Measurements from ENCODE around the gene BCAP31.
"Not testable (repeated sequence)": the region's sequence is repeated elsewhere in the genome, so short reads cannot be mapped to it uniquely, and the experiment has no call there.

Gene BCAP31

DNA sequence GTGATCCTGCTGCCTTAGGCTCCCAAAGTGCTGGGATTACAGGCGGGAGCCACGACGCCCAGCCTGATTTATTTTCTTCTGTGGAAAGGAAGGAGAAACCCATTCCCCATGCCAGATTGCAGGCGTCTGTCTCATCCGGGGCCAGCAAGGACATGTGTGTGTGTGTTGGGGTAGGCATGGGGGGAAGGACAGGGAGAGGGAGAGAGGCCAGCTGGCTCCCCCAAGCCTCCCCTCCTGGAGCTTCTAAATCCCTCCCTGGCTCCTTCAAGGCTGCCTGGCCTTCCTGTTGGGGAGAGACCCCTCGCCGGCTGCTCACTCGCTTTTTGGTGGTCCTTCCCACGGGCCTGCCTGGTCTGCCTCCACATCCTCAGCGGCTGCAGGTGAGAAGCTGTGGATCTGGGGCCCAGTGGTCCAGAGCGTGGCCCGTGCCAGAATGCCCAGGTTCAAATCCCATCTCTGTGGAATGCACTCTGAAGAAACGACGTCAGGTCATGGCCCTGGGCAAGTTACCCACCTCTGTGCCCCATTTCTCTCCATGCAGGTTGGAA lies 38.5 kb upstream of the BCAP31 start:
- no peak for DNase-seq

DNA sequence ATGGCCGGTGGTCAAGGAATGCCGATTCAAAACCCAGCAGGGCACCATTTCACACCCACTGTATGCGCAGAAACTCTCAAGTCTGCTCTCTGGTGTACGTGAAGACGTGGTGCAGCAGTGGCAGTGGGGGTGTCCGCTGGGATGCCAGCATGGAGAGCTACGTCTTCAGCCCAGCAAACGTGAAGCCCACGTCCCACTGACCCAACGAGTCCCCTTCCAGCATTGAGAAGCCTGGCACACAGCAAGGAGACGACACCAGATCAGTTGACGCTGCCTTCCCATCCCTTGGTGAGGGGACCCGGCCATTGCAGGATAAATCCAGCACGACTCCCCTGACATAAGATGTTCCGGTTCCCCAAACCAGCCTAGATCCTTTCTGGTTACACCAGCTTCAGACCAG lies 37.7 kb upstream of the BCAP31 start:
- DNase-seq, result no peak

DNA sequence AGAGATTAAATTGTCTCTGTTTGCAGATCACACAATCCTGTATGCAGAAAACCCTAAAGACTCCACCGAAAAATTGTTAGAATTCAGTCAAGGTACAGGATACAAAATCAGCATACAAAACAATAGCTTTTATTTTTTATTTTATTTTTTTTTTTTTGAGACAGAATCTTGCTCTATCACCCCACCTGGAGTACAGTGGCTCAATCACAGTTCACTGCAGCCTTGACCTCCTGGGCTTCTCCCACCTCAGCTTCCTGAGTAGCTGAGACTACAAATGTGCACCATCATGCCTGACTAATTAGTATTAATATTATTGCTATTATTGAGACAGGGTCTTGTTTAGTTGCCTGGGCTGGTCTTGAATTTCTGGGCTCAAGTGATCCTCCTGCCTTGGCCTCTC lies 30.9 kb upstream of the BCAP31 start:
- no peak for DNase-seq

DNA sequence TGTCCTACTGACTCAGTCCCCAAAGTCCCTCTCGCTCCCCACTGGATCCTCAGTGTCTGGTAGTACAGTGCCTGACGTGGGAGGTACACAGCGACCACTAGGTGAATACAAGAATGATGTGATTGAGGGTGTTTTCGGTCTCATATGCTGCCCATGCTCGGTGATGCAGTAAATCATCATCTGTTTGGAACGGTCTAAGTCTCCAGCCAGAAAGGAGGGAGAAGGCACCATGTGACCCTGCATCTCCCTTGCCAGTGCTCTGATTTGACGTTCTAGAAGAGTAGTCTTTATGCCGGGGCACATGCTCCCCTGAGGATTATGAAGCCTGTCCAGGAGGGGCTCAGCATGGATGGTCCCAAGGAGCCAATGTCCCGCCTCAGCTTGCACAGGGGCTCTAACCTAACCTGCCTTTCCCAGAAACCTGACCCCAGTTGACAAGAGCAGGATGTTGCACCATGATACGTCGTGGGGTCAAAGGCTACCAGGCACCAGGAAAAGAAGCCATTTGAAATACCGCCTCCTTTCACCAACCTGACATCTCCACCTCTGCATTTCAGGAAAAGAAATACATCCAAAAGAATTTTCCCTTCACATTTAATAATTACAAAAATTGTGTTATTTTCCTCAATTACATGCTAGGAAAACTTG lies 26.1 kb upstream of the BCAP31 start:
- no peak for DNase-seq

DNA sequence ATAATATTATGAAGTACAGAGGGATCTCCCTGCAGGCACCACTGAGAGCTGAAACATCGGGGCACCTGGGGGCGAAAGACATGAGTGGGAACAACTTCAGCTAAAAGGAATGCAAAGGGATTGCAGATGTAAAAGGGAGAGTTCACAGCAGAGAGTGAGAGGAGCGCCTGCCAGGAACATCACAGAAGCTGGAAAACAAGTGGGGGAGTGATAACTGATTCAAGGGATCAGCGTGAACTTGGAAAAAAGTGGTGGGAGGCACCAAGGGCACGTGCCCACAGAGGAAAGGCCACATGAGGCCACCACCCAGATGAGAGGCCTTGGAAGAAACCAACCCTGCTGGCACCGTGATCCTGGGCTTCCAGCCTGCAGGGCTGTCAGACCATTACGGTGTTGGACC lies 24.8 kb upstream of the BCAP31 start:
- not testable (repeated sequence) for DNase-seq

DNA sequence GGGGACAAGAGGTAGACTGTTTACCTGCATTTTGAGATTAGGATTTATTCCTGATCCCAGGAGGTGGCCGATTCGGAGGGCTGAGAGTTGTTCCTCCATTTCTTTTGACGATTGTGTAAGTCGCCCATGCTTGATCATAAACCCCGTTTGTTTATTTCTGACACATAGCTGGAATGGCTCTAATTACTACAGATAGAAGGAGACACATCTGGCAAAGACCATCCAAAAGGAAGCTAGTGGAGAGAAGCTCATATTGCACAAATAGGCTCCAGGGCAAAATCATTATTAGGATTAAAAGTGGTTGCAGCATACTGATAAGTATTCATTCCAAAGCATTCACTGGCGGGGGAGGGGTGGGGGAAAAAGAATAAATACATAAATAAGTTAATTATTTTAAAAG lies 22.8 kb upstream of the BCAP31 start:
- DNase-seq, result not testable (repeated sequence)

DNA sequence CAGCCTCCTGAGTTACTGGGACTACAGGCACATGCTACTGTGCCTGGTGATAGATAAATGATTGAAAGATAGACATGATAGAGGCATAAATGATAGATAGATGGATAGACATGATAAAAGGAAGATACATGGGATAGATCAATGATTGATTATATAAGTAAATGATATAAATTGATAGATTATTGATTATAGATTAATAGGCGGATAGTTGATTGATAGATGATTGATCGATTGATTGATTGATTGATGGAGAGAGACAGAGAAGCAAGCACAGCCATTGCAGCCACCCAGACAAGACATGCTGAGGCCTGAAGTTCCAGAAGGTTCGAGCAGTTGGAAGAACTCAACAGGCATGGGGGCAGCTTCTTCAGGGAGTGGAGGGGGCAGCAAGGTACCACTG lies 22.2 kb upstream of the BCAP31 start:
- no peak for DNase-seq

DNA sequence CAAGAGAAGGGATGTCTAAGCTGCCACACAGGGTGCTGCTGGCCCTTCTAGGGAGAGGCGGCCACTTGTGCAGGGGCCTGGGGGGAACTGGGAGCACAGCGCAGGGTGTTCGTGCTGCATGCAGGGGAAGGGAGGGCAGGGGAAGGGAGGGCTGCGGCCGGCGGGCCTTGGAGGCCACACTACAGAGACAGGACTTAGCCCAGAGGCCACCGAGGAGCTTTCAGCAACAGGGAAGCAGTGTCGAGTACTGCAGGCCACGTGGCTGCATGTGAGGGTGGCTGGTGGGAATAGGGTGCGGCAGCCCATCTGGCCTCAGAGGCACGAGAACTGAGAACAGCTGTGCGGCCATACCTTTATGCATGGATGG lies 20.9 kb upstream of the BCAP31 start:
- not testable (repeated sequence) for DNase-seq

DNA sequence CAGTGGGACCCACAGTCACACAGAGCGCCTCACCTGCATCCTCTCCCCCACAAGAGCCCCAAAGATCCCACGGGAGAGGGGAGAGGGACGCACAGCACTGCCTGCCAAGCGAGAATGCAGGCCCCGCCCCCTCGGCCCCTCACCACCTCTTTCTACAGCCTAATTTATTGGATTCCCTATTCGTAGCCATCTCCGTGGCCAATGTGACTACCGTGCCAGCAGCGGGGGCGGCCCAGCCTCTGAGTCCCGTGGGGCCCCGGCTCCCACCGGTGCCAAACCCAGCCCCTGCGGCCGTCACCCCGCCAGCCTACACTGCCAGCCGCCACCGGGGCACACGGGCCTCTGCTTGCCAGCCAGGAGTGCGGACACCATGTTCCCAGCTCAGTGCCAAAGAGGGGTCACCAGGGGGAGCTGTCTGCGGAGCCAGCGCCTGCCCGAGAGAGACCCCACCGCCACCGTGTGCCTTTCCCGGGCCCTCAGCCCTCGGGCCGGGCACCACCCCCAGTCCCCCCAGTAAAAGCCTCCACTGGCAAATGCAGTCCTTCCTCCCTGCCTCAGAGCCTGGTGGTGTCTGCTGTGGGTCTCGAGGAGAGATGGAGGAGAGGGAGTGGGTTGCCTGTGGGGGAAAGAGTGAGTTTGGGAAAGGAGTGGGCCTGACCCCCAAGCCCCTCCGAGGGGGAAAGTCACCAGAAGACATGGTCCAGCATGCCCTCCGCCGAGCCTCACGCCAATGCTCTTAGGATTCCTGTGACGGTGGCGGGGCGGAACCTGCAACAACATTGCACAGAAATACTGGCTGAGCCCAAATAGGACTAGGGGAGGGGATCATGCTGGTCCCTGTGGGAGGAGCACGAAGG lies 20.3 kb upstream of the BCAP31 start:
- no peak for DNase-seq

DNA sequence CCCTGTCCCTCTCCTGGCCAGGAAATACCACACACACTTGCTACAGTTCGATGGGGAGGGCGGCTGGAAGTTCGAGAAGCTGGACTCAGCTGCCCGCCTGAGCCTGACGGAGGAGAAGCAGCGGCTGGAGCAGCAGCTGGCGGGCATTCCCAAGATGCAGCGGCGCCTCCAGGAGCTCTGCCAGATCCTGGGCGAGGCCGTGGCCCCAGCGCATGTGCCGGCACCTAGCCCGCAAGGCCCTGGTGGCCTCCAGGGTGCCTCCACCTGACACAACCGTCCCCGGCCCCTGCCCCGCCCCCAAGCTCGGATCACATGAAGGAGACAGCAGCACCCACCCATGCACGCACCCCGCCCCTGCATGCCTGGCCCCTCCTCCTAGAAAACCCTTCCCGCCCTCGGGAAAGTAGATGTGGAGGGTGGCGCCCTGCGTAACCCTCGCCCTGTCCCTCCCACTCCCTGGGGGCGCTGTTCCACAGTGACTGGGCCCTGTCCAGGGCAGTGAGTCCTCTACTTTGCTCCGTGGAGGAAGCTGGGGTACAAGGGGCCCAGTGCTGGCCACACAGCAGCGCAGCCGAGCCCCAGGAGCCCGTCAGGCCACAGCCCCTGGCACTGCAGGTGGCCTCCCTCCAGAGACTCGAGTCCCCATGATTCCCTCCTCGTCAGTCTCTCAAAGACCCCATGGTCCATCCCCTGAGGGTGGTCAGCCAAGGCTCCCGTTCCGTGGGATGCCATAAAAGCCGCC lies 19.5 kb upstream of the BCAP31 start:
- DNase-seq, result not testable (repeated sequence)

DNA sequence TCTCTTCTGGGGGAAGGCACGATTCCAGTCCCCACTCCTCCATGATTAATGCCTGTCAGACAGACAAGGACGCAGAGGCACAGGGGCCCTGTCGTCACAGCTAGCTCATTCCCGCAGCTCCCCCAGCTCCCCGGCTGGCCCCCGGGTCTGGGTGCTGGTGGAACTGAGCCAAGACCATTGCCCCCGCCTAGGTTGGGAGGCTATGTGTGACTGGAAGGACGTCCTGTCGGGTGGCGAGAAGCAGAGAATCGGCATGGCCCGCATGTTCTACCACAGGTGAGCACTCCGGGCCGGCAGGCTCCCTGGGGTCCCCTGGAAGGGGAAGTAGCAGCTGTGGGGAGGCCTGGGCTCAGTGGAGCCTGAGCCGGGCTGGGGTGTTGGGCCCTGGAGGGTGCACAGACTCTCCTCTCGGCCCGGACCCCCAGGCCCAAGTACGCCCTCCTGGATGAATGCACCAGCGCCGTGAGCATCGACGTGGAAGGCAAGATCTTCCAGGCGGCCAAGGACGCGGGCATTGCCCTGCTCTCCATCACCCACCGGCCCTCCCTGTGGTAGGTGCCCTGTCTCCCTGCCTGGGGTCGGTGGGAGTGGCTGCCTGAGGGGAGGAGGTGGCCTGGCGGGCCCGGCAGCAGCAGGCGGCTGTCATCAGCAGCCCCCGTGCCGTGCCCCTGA lies 18.7 kb upstream of the BCAP31 start:
- DNase-seq, result not testable (repeated sequence)

DNA sequence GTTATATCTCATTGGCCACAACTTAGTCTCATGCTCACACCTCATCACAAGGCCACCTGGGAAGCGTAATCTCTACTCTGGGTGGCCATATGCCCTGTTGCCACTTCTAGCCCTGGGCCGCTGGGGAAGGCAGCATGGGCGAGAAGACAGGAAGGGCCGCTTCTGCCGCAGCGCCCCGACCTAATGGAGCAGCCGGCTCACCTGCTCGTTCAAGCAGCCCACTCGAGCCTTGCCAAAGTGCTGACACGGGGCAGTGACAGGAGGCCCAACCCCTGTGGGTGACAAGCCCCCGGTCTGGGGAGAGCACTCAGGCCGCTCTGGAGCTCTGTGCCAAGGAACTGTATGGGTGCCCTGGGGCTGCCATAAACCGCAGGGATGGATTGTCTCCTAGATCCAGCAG lies 17.9 kb upstream of the BCAP31 start:
- not testable (repeated sequence) for DNase-seq

DNA sequence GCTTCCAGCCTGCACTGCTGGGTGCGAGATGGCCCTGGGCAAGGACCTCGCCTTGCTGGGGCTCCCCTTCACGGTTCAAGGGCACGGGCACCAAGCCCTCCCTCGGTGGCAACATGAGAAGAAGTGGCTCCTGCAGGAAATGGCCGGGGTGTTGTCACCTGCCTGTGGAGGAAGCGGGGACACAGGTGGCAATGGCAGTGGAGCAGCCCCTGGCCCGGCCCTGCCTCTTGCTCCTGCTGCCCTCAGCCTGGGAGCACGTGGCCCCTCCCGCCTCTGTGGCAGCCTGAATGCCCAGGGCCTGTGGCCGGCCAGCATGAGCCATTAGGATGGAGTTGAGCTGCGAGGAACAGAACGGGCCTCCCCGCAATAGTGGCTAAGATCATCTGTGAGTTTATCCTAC lies 17.3 kb upstream of the BCAP31 start:
- no peak for DNase-seq

DNA sequence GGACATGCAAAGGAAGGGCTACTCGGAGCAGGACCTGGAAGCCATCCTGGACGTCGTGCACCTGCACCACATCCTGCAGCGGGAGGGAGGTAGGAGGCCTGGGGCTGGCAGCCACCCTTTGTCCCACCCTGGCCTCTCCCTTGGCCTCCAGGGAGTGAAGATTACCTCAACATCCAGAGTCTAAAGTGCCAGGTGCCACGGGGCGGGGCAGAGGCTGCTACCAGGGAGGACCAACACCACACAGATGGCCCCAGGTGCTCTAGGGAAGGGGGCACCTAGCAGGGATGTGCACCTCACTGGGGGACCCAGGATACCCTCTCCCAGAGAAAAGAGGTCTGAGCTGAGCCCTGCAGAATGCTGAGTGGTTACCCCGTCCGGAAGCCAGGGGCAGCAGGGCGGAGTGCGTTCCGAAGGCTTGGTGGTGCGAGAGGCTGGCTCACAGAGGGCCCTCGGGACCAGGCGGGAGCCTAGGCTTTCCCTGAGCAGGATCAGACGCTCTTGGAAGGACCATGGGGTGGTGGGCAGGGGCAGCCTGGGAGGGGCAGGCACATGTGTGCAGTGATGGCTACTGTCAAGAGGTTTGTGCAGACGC lies 16.5 kb upstream of the BCAP31 start:
- DNase-seq, result no peak

DNA sequence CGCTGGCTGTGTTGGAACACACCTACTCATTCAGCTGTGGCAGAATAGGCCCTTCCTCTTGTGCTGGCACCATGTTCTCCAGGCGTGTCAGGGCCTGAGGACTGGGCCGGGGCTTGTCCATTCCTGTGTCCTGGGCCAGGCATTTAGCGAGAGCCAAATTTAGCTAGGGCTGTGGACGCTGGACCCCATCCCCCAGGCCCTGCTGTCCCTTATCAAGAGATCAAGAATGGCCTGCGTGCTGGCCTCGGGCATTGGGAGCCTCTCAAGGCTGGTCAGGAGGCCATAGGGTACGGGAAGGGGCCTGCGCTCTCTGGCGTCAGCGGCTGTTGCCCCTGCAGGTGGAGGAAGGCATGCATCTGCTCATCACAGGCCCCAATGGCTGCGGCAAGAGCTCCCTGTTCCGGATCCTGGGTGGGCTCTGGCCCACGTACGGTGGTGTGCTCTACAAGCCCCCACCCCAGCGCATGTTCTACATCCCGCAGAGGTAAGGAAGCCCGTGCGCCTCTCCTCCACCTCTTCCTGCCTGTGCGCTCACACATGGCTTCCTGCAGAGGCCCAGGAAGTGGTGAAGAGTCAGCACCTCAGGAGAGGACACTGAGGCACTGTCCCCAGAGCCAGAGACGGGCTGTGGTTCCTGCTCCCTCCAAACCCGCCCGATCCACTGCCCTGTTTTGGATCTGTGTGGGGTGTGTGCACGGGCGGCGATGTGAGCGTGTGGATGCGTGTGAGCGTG lies 15.7 kb upstream of the BCAP31 start:
- no peak for DNase-seq

DNA sequence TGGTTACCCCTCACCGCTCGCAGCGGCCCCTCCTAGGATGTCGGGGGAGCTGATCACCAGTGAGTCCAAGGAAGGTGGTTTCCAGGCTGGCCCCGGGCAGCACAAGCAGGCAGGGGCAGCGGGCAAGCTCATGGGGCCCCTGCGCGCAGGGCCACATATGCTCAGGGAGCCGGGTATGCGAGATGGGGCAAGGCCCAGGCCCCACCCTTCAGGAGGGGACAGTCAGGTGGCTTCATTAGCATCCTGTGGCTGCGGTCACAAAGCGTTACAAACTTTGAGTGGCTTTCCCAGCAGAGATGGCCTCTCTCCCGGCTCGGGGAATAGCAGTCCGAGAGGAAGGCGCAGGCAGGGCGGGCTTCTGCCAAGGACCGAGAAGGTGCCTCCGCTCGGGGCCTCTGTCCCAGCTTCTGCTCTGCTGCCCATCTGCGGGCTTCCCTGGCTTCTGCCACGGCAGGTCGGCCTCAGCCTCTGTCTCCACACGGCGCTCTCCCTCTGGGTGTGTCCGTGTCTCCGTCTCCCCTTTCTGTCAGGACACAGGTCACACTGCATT lies 13.9 kb upstream of the BCAP31 start:
- DNase-seq, result no peak

DNA sequence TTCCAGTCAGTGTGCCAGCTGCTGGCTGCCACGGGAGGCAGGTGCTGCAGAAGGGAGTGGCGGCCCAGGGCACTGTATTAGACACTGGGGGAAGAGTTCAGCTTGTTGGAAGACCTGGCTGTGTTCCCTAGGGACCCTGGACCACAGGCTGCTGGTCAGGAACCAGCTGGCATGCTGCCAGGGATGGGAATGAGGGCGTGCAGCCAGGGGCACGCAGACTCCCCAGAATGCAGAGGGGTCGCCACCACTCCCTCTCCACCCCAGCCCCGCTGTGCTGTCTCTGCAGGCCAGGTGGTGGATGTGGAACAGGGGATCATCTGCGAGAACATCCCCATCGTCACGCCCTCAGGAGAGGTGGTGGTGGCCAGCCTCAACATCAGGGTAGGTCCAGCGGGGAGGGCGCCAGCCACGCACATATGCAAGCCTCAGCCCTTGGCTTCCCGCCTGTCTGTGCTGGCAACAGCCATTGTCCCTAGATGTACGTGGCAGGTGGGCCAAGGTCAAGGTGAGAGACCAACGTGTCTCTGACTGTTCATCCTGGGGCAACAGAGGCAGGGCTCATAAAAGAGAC lies 12.8 kb upstream of the BCAP31 start:
- DNase-seq, result no peak

DNA sequence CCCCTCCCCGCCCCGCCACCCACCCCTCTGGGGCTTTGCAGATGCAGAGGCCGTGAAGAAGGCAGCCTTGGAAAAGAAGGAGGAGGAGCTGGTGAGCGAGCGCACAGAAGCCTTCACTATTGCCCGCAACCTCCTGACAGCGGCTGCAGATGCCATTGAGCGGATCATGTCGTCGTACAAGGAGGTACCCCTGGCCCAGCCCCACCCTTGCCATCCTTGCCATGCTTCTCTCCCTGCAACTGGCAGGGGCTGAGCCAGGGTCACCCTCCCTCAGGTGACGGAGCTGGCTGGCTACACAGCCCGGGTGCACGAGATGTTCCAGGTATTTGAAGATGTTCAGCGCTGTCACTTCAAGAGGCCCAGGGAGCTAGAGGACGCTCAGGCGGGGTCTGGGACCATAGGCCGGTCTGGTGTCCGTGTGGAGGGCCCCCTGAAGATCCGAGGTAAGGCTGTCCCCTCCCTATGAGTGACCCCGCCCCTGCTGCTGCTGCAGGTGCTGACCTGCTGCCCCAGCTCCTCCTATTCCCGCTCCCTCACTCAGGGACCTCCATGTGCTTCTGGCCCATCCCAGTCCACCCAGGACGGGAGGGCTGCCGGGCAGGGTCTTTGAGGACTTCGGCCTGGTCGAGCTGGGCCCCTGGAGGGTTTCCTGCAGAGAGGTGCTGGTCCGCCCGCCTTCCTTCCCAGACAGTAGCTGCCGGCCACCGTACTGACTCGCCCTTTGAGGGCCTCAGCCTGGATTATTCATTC lies 12.1 kb upstream of the BCAP31 start:
- DNase-seq, result no peak

DNA sequence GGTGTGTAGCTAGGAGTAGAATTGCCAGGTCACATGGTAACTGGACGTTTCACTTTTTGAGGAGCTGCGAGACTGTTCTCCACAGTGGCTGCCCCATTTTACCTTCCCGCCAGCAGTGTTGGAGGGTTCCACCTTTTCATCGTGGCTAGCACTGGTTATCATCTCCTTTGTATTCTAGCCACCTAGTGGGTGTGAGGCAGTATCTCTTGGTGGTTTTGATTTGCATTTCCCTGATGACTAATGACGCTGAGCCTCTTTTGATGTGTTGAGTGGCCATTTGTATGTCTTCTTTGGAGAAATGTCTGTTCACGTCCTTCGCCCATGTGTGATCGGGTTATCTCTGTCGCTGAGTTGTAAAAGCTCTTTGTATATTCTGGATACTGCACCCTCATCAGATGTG lies 11.1 kb upstream of the BCAP31 start:
- DNase-seq, result no peak

DNA sequence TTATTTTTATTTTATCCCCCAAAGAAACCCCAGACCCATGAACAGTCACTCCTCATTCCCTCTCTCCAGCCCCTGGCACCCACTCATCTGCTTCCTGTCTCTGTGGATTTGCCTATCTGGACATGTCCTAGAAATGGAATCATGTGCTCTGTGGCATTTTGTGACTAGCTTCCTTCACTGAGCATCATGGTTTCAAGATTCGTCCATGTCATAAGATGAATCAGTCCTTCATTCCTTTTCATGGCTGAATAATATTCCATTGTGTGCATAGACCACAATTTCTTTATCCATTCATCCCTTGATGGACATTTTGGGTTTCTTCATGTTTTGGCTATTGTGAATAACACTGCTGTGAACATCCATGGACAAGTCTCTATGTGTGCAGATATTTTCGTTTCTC lies 10.7 kb upstream of the BCAP31 start:
- no peak for DNase-seq

All from cortex of kidney (tissue), 1 donor.